Measurements from ENCODE around the gene SDK1. TPM values are rescaled to one million over a fixed set of nuclear protein-coding genes. Genes with fewer than 3 reads are reported as not detected.

The SDK1 gene
- total RNA-seq, 4 donors from 2014 or later = 2.5 to 12.9 (median 6.1) TPM

- no peaks in the 10 kb centered on the region for H3K9me3 ChIP-seq
- no peak for TF ChIP-seq CTCF (IDR thresholded peaks at IDR 0.05)
- no peaks in the 10 kb centered on the region for H3K27me3 ChIP-seq
- WGBS = 68% methylated on average over 5 of the region's 5 CpGs
- no peak for DNase-seq (ENCODE audit: low spot score in 2 of 2)
- H3K4me3 ChIP-seq = no peak overlapping the region
- no peak overlapping the region for H3K27ac ChIP-seq
- H3K36me3 ChIP-seq = no peaks in the 10 kb centered on the region
- H3K4me1 ChIP-seq = no peaks in the 10 kb centered on the region
Observed at GRCh38 chr7:3386423-3387190, 85.6 kb downstream of the SDK1 start.

DNA sequence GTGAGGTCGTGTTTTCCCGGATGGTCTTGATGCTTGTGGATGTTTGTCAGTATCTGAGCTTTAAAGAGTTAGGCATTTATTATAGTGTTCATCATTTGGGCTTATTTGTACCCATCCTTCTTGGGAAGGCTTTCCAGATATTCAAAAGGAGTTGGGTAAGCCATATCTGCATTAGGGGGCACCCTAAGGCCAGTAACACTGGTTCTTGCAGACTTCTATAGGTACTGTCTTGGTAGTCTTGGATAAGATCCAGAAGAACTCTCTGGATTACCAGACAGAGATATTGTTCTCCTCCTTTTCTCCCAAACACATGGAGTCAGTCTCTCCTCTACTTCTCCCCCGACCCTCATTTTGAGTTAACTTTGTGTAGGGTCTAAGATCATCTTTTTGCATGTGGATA lies 92.8 kb downstream of the SDK1 start:
- H3K4me3 ChIP-seq = no peak overlapping the region
- WGBS = 94% methylated on average over 3 of the region's 3 CpGs
- H3K4me1 ChIP-seq = no peaks in the 10 kb centered on the region
- no peaks in the 10 kb centered on the region for H3K9me3 ChIP-seq
- no peak overlapping the region for H3K27ac ChIP-seq
- no peak for DNase-seq (ENCODE audit: low spot score in 2 of 2)
- H3K27me3 ChIP-seq = no peaks in the 10 kb centered on the region
- no peaks in the 10 kb centered on the region for H3K36me3 ChIP-seq
- TF ChIP-seq EP300 (IDR thresholded peaks at IDR 0.05) (no peak), CTCF (IDR thresholded peaks at IDR 0.05) (no peak), POLR2A (IDR thresholded peaks at IDR 0.05) (no peak), POLR2AphosphoS5 (IDR thresholded peaks at IDR 0.05) (no peak)

- H3K36me3 ChIP-seq = no peaks in the 10 kb centered on the region
- H3K4me3 ChIP-seq = no peak overlapping the region
- no peak overlapping the region for H3K27ac ChIP-seq
- H3K4me1 ChIP-seq = no peaks in the 10 kb centered on the region
- no peaks in the 10 kb centered on the region for H3K9me3 ChIP-seq
- WGBS = 90% methylated on average over 3 of the region's 3 CpGs
- TF ChIP-seq POLR2AphosphoS5 (IDR thresholded peaks at IDR 0.05) (no peak), EP300 (IDR thresholded peaks at IDR 0.05) (no peak), POLR2A (IDR thresholded peaks at IDR 0.05) (no peak), CTCF (IDR thresholded peaks at IDR 0.05) (no peak)
- no peak for DNase-seq (ENCODE audit: low spot score in 2 of 2)
- H3K27me3 ChIP-seq = peaks cover 4% of the 10 kb centered on the region
Observed at GRCh38 chr7:3397324-3397723, 96.3 kb downstream of the SDK1 start.

- TF ChIP-seq CTCF (IDR thresholded peaks at IDR 0.05) (no peak), POLR2A (IDR thresholded peaks at IDR 0.05) (no peak), POLR2AphosphoS5 (IDR thresholded peaks at IDR 0.05) (no peak), EP300 (IDR thresholded peaks at IDR 0.05) (no peak)
- Histone ChIP-seq H3K4me3 (no peak overlapping the region), H3K27me3 (peaks cover 4% of the 10 kb centered on the region), H3K4me1 (peaks cover 10% of the 10 kb centered on the region), H3K36me3 (no peaks in the 10 kb centered on the region), H3K27ac (no peak overlapping the region), H3K9me3 (no peaks in the 10 kb centered on the region)
- WGBS = 58% methylated on average over 2 of the region's 2 CpGs
- DNase-seq (ENCODE audit: low spot score in 2 of 2) = no peak
Observed at GRCh38 chr7:3399858-3400257, 98.8 kb downstream of the SDK1 start.

DNA sequence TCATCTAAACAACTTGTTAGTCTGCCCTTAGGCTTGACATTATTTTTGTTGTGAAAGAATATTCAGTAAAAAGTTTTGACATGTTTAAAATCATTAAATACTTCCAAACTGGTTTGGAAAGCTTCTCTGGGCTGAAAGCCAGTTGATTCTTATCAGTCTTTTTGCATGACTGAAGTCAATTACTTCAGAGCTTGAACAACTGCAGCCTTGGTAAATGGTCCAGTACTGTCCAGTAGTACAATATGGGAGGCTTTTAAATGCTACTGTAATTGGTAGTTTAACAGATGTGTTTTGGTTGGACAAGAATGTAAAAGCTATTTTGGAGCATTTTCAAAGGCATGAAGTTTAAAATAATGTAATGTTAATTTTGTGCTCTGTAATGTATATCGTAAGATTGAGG lies 103.4 kb downstream of the SDK1 start:
- TF ChIP-seq EP300 (IDR thresholded peaks at IDR 0.05) = no peak
- TF ChIP-seq POLR2A (IDR thresholded peaks at IDR 0.05) = no peak
- TF ChIP-seq CTCF (IDR thresholded peaks at IDR 0.05) = no peak
- no peak for TF ChIP-seq POLR2AphosphoS5 (IDR thresholded peaks at IDR 0.05)
- DNase-seq (ENCODE audit: low spot score in 2 of 2) = no peak
- H3K4me1 ChIP-seq = peaks cover 15% of the 10 kb centered on the region
- H3K36me3 ChIP-seq = no peaks in the 10 kb centered on the region
- no peak overlapping the region for H3K27ac ChIP-seq
- 45% methylated on average over 1 of the region's 1 CpG for WGBS
- no peak overlapping the region for H3K4me3 ChIP-seq
- H3K9me3 ChIP-seq = no peaks in the 10 kb centered on the region
- peaks cover 11% of the 10 kb centered on the region for H3K27me3 ChIP-seq
